Epithelial cell of esophagus (primary cell): ENCODE measurements around the gene FITM1.

Source experiments
- DNase-seq: peaks from one replicate; pipeline ENCODE4 v3.0.0; 2010; ENCODE audit warnings: low read depth
- H3K4me3 ChIP-seq: 2 replicates; pipeline ENCODE4 v1.5.1; 2011; ENCODE audit warnings: mild to moderate bottlenecking, low read length, control low read depth
- TF ChIP-seq, protein P1 (sequence below): IDR thresholded peaks from 2 replicates; pipeline ENCODE4 v1.5.1; 2011; ENCODE audit warnings: low read depth, mild to moderate bottlenecking, low read length, control low read depth, inconsistent platforms; ENCODE audit not compliant: insufficient read depth; ENCODE audit errors: missing control alignments

The FITM1 gene

DNA sequence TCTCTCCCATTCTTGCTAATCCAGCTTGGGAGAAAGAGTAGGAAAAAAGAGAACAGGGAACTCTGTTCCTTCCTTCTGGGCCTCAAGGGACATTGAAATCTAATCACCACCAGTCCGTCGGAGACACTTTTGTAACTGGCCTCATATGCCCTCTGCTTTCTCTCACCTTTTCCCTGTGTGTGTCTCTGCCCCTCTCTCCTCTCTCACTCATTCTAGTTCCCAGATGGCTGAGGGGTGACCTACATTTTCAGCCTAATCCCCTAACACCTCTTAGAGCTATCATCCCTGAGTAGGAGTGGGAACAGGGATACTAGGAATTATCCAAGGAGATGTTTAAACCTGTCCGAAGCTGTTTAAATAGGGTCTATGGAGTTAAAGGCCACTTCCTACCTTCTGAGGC, 45.2 kb upstream of the FITM1 start:
- no peak for DNase-seq
- TF ChIP-seq, protein P1, sequence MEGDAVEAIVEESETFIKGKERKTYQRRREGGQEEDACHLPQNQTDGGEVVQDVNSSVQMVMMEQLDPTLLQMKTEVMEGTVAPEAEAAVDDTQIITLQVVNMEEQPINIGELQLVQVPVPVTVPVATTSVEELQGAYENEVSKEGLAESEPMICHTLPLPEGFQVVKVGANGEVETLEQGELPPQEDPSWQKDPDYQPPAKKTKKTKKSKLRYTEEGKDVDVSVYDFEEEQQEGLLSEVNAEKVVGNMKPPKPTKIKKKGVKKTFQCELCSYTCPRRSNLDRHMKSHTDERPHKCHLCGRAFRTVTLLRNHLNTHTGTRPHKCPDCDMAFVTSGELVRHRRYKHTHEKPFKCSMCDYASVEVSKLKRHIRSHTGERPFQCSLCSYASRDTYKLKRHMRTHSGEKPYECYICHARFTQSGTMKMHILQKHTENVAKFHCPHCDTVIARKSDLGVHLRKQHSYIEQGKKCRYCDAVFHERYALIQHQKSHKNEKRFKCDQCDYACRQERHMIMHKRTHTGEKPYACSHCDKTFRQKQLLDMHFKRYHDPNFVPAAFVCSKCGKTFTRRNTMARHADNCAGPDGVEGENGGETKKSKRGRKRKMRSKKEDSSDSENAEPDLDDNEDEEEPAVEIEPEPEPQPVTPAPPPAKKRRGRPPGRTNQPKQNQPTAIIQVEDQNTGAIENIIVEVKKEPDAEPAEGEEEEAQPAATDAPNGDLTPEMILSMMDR: no peak
- no peak overlapping the region for H3K4me3 ChIP-seq

DNA sequence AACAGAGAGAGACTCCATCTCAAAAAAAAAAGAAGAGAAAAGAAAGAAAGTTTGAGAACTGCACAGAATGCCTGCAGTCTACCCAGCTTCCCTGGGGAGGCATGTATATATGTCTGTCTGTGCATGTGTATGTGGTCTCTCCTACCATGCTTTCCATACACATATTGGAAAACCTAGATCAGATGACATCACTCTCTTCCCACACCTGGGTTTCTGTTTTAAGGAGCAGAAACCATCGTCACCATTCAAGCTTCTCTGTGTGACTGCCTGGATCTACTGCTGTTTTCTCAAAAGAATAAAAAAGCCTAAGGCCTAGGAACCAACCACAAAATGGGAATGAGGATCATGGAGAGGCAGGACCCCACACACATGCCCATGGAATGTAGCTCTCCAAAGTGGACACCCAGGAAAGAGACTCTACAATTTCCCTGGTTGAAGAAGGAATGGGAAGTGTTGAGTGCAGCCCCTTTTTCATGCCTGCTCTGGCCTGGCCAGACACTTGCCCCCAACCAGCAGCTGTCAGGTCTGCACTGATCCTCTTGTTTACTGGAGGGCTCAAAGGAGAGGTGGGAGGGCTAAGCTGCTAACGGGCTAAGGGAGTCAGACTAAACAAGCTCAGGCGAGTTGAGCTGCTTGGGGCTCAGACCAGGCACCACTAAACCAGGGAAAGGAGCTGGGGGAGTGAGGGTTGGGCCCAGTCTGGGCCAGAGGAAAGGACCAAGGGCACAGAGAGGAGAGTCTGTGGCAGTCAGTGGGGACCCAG, 44.1 kb upstream of the FITM1 start:
- H3K4me3 ChIP-seq: no peak overlapping the region
- no peak for DNase-seq
- TF ChIP-seq, protein P1: no peak

DNA sequence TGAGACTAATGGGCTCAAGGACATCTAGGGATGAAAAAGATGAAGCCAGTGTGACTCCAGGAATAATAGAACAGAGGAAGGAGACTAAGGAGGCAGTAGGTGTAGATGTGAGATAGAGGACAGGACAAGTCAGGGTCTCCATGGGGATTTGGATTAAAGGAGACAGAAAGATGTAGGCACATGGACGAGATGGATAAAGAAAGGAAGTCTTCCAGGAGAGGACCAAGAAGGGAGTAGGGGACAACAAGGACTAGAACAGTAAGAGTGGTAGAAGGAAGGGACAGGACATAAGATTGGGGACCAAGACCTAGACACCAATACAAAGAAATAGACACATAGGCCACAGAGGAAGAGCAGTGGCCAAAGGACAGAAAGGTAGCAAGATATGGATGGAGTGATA, 43.5 kb upstream of the FITM1 start:
- no peak overlapping the region for H3K4me3 ChIP-seq
- TF ChIP-seq, protein P1: no peak

DNA sequence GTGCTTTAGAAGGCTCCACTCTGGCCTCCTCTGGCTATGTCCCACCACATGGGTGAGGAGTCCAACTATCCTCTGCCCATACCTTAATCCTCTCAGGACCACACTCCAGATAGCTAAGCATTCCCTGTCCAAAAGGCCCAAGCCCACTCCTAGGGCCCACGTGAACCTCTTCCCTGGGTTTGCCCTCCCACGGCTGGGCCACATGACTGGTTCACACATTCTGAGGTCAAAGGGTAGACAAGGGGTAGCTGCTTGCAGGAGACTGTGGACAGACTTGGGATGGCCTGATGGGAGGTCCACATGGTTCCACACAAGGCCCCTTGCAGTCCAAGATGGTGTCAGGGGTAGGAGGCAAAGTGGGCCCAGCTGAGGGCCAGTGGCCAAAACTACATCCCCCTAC, 42.4 kb upstream of the FITM1 start:
- no peak for DNase-seq
- no peak overlapping the region for H3K4me3 ChIP-seq
- TF ChIP-seq, protein P1: no peak

More for the DNA sequence above, 43.5 kb upstream of the FITM1 start:
- no peak for DNase-seq

DNA sequence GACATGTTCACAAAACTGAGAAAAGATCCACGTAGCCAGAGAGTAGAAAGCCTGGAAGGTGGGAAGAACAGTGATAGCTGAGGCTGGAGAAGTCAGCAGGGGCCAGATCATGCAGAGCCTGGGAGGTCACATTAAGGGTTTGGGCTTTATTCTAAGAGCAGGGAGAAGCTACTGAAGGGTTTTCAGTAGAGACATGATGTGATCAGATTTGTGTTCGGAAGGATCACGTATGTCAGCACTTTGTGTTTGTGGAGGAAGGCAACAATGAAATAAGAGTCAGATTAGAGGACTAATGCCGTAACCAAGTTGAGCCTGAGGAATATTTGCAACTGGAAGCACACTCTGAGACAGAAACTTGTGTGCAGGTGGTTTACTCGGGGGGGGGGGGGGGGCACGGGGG, 40.6 kb upstream of the FITM1 start:
- no peak overlapping the region for H3K4me3 ChIP-seq
- TF ChIP-seq, protein P1: no peak
- no peak for DNase-seq

DNA sequence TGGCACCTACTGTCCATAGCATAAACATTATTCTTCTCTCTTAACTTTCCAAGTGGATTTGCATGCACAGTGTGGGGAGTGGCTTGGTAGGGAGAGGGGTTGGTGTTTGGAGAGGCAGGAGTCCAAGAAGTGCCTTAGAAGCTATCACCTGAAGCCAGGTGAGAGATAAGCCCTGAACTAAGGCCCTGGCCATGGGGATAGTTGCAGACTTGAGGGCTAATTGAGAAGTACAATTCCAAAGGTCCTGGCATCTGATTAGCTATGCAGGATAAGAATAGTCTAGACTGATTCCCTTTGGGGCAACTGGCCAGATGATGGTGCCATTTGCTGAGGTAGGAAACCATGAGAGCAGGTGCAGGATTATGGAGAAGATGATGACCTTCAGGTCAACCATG, 38.4 kb upstream of the FITM1 start:
- no peak for DNase-seq
- no peak overlapping the region for H3K4me3 ChIP-seq
- TF ChIP-seq, protein P1: no peak
